Measurements from ENCODE around the gene TRHDE.

GRCh38 chr12:72658615-72659014 is 386.4 kb downstream of the TRHDE start:
- TF ChIP-seq POLR2A (IDR thresholded peaks at IDR 0.05; ENCODE audit: insufficient read depth in 1 of 2, low read depth in 2 of 2, low read length in 2 of 2) (no peak), REST (IDR thresholded peaks at IDR 0.05; ENCODE audit: borderline replicate concordance in 1 of 2, low read depth in 1 of 2, low read length in 2 of 2) (no peak), TAF1 (CRISPR knock-in tag; IDR thresholded peaks at IDR 0.05) (no peak)
- TF ChIP-seq, protein P1, sequence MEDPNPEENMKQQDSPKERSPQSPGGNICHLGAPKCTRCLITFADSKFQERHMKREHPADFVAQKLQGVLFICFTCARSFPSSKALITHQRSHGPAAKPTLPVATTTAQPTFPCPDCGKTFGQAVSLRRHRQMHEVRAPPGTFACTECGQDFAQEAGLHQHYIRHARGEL (CRISPR knock-in tag; IDR thresholded peaks at IDR 0.05): no peak
